Caco-2 (cell line): ENCODE data around the gene PLEKHA6. TPM values are rescaled to one million over a fixed set of nuclear protein-coding genes. Genes with fewer than 3 reads are reported as not detected.
A peak's percentile ranks its signal among the peaks of the same experiment; 100 is the strongest.

Source experiments
- BruUV-seq: library from RNA; stranded (reverse); fragments of 400-500 nt; replicated peaks from 2 replicates; lab custom pipeline; 2021; lab: Mats Ljungman, UMichigan
- CTCF ChIA-PET: fragments of 300-600 bp; sonication (Branson Sonifier 250); formaldehyde crosslinking; loops from one replicate; lab custom pipeline; 2022; ENCODE audit warnings: antibody characterized with exemption; lab: Charles Lee
- POLR2A ChIA-PET: fragments of 300-600 bp; sonication (Branson Sonifier 250); formaldehyde crosslinking; loops from one replicate; lab custom pipeline; 2022; ENCODE audit warnings: antibody characterized with exemption; lab: Charles Lee
- DNase-seq, 2 experiments: peaks; one replicate each; pipeline versions ENCODE4 v3.0.0 to v3.0.0-alpha.2; 2020 to 2022
- H3K27me3 ChIP-seq: replicated peaks from 2 replicates; pipeline ENCODE4 v1.6.0; 2011; ENCODE audit warnings: low read length; ENCODE audit not compliant: control insufficient read depth, insufficient read depth
- H3K36me3 ChIP-seq: 2 replicates; pipeline ENCODE4 v1.5.1; 2011; ENCODE audit warnings: low read length; ENCODE audit not compliant: control insufficient read depth, insufficient read depth
- H3K4me1 ChIP-seq: fragments of 250-450 bp; sonication (Bioruptor Pico); 2 replicates; pipeline ENCODE4 v1.5.1; 2020; ENCODE audit warnings: mild to moderate bottlenecking
- H3K4me3 ChIP-seq: 2 replicates; pipeline ENCODE4 v1.5.1; 2011; ENCODE audit warnings: low read depth, mild to moderate bottlenecking, control low read depth, low read length
- H3K9me3 ChIP-seq: fragments of 250-450 bp; sonication (Bioruptor Pico); 2 replicates; pipeline ENCODE4 v1.5.1; 2020; ENCODE audit warnings: mild to moderate bottlenecking, moderate library complexity
- H3K27ac Mint-ChIP-seq: one replicate; pipeline ENCODE4 v1.8.0; 2022; ENCODE audit warnings: mixed read lengths; ENCODE audit not compliant: unreplicated experiment
- H3K27me3 Mint-ChIP-seq: one replicate; pipeline ENCODE4 v1.8.0; 2022; ENCODE audit warnings: mixed read lengths; ENCODE audit not compliant: insufficient read depth, unreplicated experiment
- H3K36me3 Mint-ChIP-seq: one replicate; pipeline ENCODE4 v1.8.0; 2022; ENCODE audit warnings: mild to moderate bottlenecking, mixed read lengths; ENCODE audit not compliant: insufficient read depth, unreplicated experiment
- H3K4me1 Mint-ChIP-seq: one replicate; pipeline ENCODE4 v1.8.0; 2022; ENCODE audit warnings: low read depth, mixed read lengths; ENCODE audit not compliant: unreplicated experiment
- H3K4me3 Mint-ChIP-seq: one replicate; pipeline ENCODE4 v1.8.0; 2022; ENCODE audit warnings: mild to moderate bottlenecking, moderate library complexity, mixed read lengths; ENCODE audit not compliant: unreplicated experiment
- H3K9me3 Mint-ChIP-seq: one replicate; pipeline ENCODE4 v1.8.0; 2022; ENCODE audit warnings: mixed read lengths; ENCODE audit not compliant: unreplicated experiment
- intact Hi-C: fragments of 100-400 bp; cut with micrococcal nuclease; formaldehyde crosslinking; loops from one replicate; pipeline ENCODE4 v1.10.0; 2022; ENCODE audit not compliant: unreplicated experiment
- total RNA-seq: library from RNA; stranded (reverse); gene quantifications from 2 replicates; pipeline ENCODE4 v1.2.3, GENCODE V29; 2022
- TF ChIP-seq, protein P1 (sequence below), 2 experiments: fragments of 200-600 bp in 1 of 2; IDR thresholded peaks; 1 replicate in 1 of 2; 2 replicates in 1 of 2; pipeline versions ENCODE4 v1.5.1 to v1.8.0; 2011 to 2022; ENCODE audit warnings: antibody characterized with exemption in 1 of 2, control low read depth in 1 of 2, inconsistent platforms in 1 of 2, low read depth in 1 of 2, low read length in 1 of 2, mild to moderate bottlenecking in 1 of 2, moderate library complexity in 1 of 2; ENCODE audit not compliant: insufficient read depth in 1 of 2, severe bottlenecking in 1 of 2, unreplicated experiment in 1 of 2

The PLEKHA6 gene
- total RNA-seq, 1 experiment from 2014 or later: 18.8 TPM

DNA sequence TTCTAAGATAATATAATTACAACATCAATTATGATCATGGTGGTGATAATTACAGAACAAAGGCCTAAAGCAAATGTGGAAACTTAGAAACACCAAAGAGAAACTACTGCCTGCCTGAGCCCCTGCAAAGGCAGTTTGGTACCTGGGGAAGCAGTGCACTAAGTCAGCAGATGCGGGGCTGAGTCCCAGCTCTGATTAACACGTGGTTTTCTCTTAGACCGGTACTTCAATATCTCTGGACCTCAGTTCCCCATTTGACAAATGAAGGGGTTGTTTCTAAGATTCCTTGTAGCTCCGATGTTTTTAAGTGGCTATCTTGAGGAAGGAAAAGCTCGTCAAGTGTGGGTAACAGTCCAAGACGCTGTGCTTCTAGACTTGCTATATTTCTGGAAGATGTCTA lies 16.7 kb upstream of the PLEKHA6 start:
- Histone ChIP-seq H3K4me3 (no peak overlapping the region), H3K9me3 (no peaks in the 10 kb centered on the region), H3K27me3 (no peaks in the 10 kb centered on the region), H3K4me1 (peaks cover 16% of the 10 kb centered on the region), H3K36me3 (no peaks in the 10 kb centered on the region; the same call in 1 of the 2 replicates)
- POLR2A ChIA-PET: no interaction called here
- CTCF ChIA-PET: no interaction called here
- no peak for DNase-seq
- TSS peak; percentile 44 for BruUV-seq
- H3K9me3 Mint-ChIP-seq: no peaks in the 10 kb centered on the region
- intact Hi-C loops: no loop called here
- H3K4me3 Mint-ChIP-seq: peak overlapping the region; percentile 88
- peaks cover 7% of the 10 kb centered on the region for H3K4me1 Mint-ChIP-seq
- H3K27ac Mint-ChIP-seq: no peak overlapping the region
- TF ChIP-seq, protein P1, sequence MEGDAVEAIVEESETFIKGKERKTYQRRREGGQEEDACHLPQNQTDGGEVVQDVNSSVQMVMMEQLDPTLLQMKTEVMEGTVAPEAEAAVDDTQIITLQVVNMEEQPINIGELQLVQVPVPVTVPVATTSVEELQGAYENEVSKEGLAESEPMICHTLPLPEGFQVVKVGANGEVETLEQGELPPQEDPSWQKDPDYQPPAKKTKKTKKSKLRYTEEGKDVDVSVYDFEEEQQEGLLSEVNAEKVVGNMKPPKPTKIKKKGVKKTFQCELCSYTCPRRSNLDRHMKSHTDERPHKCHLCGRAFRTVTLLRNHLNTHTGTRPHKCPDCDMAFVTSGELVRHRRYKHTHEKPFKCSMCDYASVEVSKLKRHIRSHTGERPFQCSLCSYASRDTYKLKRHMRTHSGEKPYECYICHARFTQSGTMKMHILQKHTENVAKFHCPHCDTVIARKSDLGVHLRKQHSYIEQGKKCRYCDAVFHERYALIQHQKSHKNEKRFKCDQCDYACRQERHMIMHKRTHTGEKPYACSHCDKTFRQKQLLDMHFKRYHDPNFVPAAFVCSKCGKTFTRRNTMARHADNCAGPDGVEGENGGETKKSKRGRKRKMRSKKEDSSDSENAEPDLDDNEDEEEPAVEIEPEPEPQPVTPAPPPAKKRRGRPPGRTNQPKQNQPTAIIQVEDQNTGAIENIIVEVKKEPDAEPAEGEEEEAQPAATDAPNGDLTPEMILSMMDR (IDR thresholded peaks at IDR 0.05; ENCODE audit: insufficient read depth in 1 of 2, low read depth in 1 of 2, low read length in 1 of 2, severe bottlenecking in 1 of 2, unreplicated experiment in 1 of 2): no peak
- H3K27me3 Mint-ChIP-seq: no peaks in the 10 kb centered on the region
- H3K36me3 Mint-ChIP-seq: peaks cover 6% of the 10 kb centered on the region

DNA sequence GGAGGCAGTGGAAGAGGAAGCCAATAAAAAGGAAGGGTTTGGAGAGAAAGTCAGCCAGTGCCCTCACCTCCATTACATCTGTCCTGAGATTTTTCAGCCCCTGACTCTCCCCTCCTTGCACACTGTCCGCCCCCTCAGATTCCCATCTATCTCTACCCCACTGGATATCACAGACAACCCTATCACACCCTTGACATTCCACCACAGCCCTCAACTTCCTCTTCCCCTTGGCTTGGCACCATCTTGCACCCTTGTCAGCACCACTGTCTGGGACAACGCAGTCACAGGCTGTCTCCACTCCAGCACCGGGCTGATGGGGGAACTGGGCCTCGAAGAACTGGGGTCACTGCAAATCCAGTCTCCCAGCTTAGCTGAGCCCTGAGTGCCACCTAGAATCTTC lies 14.2 kb upstream of the PLEKHA6 start:
- no TSS peak for BruUV-seq
- TF ChIP-seq, protein P1 (IDR thresholded peaks at IDR 0.05; ENCODE audit: insufficient read depth in 1 of 2, low read depth in 1 of 2, low read length in 1 of 2, severe bottlenecking in 1 of 2, unreplicated experiment in 1 of 2): no peak
- Histone ChIP-seq H3K27me3 (no peaks in the 10 kb centered on the region), H3K9me3 (no peaks in the 10 kb centered on the region), H3K4me3 (no peak overlapping the region), H3K36me3 (no peaks in the 10 kb centered on the region; the same call in 1 of the 2 replicates), H3K4me1 (peaks cover 14% of the 10 kb centered on the region)
- CTCF ChIA-PET: no interaction called here
- Mint-ChIP-seq H3K9me3 (no peaks in the 10 kb centered on the region), H3K36me3 (peaks cover 6% of the 10 kb centered on the region), H3K27me3 (no peaks in the 10 kb centered on the region), H3K27ac (no peak overlapping the region), H3K4me3 (no peak overlapping the region), H3K4me1 (peaks cover 7% of the 10 kb centered on the region)
- intact Hi-C loops: no loop called here
- POLR2A ChIA-PET: no interaction called here
- no peak for DNase-seq

DNA sequence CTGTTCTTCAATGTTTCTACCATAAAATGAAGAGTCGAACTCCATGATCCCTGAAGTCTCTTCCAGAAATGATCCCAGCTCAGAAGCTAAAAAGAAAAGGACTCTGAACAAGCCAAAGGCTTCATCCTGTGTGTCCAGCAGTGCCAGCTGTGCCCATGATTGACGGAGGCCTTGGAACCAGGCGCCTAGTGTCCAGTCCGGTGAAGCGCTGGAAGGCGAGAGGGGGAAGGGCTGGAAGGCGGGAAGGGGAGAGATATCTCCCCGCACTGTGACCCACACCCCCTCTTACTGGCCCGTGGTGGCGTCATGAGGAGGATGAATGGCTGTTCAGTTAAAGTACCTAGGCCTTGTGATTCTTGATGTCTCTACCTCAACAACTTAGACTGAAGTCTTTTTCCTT lies 10.4 kb upstream of the PLEKHA6 start:
- Mint-ChIP-seq H3K4me1 (peaks cover 7% of the 10 kb centered on the region), H3K9me3 (no peaks in the 10 kb centered on the region), H3K4me3 (no peak overlapping the region), H3K27ac (no peak overlapping the region), H3K27me3 (no peaks in the 10 kb centered on the region), H3K36me3 (no peaks in the 10 kb centered on the region)
- no peaks in the 10 kb centered on the region for H3K4me1 ChIP-seq
- H3K4me3 ChIP-seq: no peak overlapping the region
- H3K9me3 ChIP-seq: no peaks in the 10 kb centered on the region
- no peaks in the 10 kb centered on the region; the same call in 1 of the 2 replicates for H3K36me3 ChIP-seq
- H3K27me3 ChIP-seq: no peaks in the 10 kb centered on the region
- ChIA-PET POLR2A (no interaction called here), CTCF (no interaction called here)
- DNase-seq: no peak
- TF ChIP-seq, protein P1 (IDR thresholded peaks at IDR 0.05; ENCODE audit: insufficient read depth in 1 of 2, low read depth in 1 of 2, low read length in 1 of 2, severe bottlenecking in 1 of 2, unreplicated experiment in 1 of 2): no peak
- intact Hi-C loops: no loop called here
- BruUV-seq: no TSS peak
